Endothelial cell of umbilical vein (primary cell): ENCODE measurements around the gene ITGA8.

Experiments used
- CTCF ChIP-seq, 2 donors: IDR thresholded peaks; 1 replicate in 1 of 2; 2 replicates in 1 of 2; pipeline ENCODE4 v1.5.1; 2011; ENCODE audit warnings: low read length in 2 of 2, mild to moderate bottlenecking in 2 of 2, moderate library complexity in 2 of 2, control low read depth in 1 of 2, inconsistent platforms in 1 of 2, low read depth in 1 of 2; ENCODE audit not compliant: insufficient read depth in 1 of 2; ENCODE audit errors: extremely low read depth in 1 of 2
- EZH2 ChIP-seq: IDR thresholded peaks from 2 replicates; pipeline ENCODE4 v1.6.1; 2012; ENCODE audit warnings: borderline replicate concordance, low read depth, mild to moderate bottlenecking, moderate library complexity, low read length, inconsistent platforms; ENCODE audit not compliant: severe bottlenecking
- POLR2A ChIP-seq: IDR thresholded peaks from 2 replicates; pipeline ENCODE4 v1.6.1; 2012; ENCODE audit warnings: low read depth, mild to moderate bottlenecking, control low read depth, low read length

GRCh38 chr10:15678851-15679250, 40.9 kb downstream of the ITGA8 start:
- no peak for TF ChIP-seq POLR2A
- TF ChIP-seq CTCF (IDR thresholded peaks at IDR 0.05; ENCODE audit: extremely low read depth in 1 of 2, insufficient read depth in 1 of 2, low read depth in 1 of 2, low read length in 2 of 2): no peak
- TF ChIP-seq EZH2: no peak
